Activated T-helper 17 cell treated with anti-CD3 and anti-CD28 coated beads, Interleukin-2, amount 50 U/mL, for 72 hours (primary cell): ENCODE results near the gene CDC20B. TPM values are rescaled to one million over a fixed set of nuclear protein-coding genes. Genes with fewer than 3 reads are reported as not detected.

Source experiments
- ATAC-seq: fragments of 150-1000 bp; cut with Tn5 transposase; replicated peaks from 2 replicates; pipeline ENCODE4 v1.10.0; 2021; ENCODE audit warnings: mild to moderate bottlenecking, moderate library complexity
- H3K27ac Mint-ChIP-seq: one replicate; pipeline ENCODE4 v1.8.0; 2022; ENCODE audit warnings: mixed read lengths
- H3K27me3 Mint-ChIP-seq: one replicate; pipeline ENCODE4 v1.8.0; 2022; ENCODE audit warnings: mixed read lengths
- H3K36me3 Mint-ChIP-seq: one replicate; pipeline ENCODE4 v1.8.0; 2022; ENCODE audit warnings: low read depth, mild to moderate bottlenecking, mixed read lengths
- H3K4me1 Mint-ChIP-seq: one replicate; pipeline ENCODE4 v1.8.0; 2022; ENCODE audit warnings: mixed read lengths
- H3K4me3 Mint-ChIP-seq: one replicate; pipeline ENCODE4 v1.8.0; 2022; ENCODE audit warnings: mild to moderate bottlenecking, mixed read lengths
- H3K9me3 Mint-ChIP-seq: one replicate; pipeline ENCODE4 v1.8.0; 2022; ENCODE audit warnings: mixed read lengths
- total RNA-seq, 2 donors: library from RNA; stranded (reverse); gene quantifications; one replicate each; pipeline ENCODE4 v1.2.3, GENCODE V29; 2022

CDC20B gene
- total RNA-seq, 2 donors from 2014 or later, result not detected

DNA sequence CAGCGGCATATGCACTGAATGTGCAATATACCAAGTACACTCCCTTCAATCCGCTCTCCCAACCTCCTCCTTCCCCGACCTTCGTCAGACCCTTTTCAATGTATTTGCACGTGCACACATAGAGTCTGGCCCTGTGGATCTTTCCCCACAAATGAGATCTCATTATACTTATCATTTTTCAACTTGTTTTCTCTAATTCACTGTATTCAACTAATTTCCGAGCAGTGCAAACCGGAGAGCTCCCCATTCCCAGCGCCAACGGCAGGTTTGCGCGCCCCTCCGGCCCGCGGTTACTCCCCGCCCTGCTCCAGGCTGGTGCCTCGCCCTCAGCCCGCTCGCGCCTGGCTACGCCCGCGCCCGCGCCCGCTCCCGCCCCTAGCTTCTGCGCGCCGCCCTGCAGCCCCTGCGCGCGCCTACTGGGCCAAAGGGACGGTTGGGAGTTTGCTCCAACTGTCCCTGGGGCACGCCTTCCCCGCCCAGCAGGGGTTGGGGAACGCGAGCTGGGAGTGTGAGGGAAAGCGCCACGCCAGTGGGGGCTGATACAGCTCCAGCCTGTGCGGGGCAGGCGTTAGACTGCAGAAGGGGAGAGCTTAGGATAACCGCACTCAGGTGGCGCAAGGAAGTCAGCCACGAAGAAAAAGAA lies 3.3 kb upstream of the CDC20B start:
- Mint-ChIP-seq H3K4me1 (peaks cover 20% of the 10 kb centered on the region), H3K27me3 (peaks cover 57% of the 10 kb centered on the region), H3K9me3 (no peaks in the 10 kb centered on the region), H3K27ac (no peak overlapping the region), H3K36me3 (no peaks in the 10 kb centered on the region), H3K4me3 (peak overlapping the region; percentile 38)
- no peak for ATAC-seq

GRCh38 chr5:55175781-55176175 lies 2.8 kb upstream of the CDC20B start:
- Mint-ChIP-seq H3K9me3 (no peaks in the 10 kb centered on the region), H3K27me3 (peaks cover 51% of the 10 kb centered on the region)
- no peak for ATAC-seq

DNA sequence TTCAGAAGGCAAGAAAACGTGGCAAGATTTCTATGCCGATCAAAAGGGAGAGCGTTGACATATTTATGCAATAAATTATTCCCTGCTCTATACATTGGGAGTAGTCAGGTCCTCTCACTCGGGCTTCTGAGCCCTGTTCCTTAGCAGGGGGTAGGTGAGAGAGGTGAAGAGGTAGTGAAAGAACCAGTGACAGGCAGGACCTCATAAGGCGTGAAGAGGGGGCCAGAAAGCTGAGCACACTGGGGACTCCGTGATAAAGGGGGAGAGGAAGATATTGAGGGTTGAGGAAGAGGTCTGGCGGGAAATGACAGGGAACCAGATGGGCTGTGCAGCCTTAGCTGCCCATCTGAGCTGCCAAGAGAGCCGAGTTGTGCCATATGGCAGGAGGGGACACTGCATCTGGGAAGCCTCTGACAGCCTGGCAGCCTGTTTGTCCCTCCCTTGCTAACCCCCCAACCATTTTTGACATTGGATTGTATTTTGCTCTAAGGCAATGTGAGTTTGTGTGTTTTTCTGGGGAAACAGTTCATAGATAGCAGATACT lies 782 bp upstream of the CDC20B start:
- H3K4me1 Mint-ChIP-seq, result peaks cover 20% of the 10 kb centered on the region
- ATAC-seq, result no peak
- H3K9me3 Mint-ChIP-seq, result no peaks in the 10 kb centered on the region
- no peak overlapping the region for H3K27ac Mint-ChIP-seq
- H3K36me3 Mint-ChIP-seq, result no peaks in the 10 kb centered on the region
- H3K4me3 Mint-ChIP-seq, result peak overlapping the region; percentile 78
- H3K27me3 Mint-ChIP-seq, result peaks cover 53% of the 10 kb centered on the region

More at GRCh38 chr5:55175781-55176175, 2.8 kb upstream of the CDC20B start:
- H3K27ac Mint-ChIP-seq, result no peak overlapping the region
- H3K4me3 Mint-ChIP-seq, result peak overlapping the region; percentile 38
- H3K4me1 Mint-ChIP-seq, result peaks cover 20% of the 10 kb centered on the region
- H3K36me3 Mint-ChIP-seq, result no peaks in the 10 kb centered on the region

DNA sequence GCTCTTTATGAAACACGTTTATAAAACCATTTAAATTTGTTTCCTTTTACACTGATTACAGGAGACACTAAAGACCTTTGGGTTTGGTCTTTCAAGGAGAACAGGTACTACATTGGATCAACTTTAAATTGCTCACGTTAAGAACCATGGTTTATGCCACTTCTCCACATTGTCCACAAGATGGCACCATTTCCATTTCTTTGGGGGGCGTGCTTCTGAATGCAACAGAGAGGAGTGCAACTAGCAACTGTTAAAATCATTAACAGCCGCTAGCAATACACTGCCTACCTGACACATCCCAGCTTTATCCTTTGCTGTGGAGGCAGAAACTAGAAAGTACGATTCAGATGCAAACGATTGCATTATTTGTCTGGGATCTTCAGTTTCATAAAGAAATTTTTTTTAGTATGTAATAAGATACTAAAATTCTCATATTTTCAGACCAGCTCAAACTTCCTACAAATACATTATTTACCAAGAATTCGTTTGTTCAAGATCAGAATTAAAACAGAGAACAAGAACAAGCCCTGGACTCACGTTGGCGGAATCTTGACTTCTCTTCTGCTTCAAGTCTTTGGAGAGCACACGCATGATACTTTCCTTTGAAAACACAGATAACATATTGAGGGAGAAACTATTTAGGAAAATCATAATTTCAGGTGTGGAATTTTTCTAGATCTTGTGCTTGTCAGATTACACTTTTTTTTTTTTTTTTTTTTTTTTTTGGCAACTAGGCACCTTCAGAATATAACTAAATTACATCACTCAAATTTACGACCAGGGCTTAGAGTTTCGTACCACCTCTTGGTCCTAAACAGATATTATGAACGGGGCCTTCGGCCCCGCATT lies 702 bp downstream of the CDC20B start:
- Mint-ChIP-seq H3K36me3 (no peaks in the 10 kb centered on the region), H3K4me3 (peak overlapping the region; percentile 78), H3K4me1 (peaks cover 20% of the 10 kb centered on the region), H3K9me3 (no peaks in the 10 kb centered on the region), H3K27me3 (peaks cover 52% of the 10 kb centered on the region), H3K27ac (no peak overlapping the region)
- ATAC-seq, result peak; percentile 60

DNA sequence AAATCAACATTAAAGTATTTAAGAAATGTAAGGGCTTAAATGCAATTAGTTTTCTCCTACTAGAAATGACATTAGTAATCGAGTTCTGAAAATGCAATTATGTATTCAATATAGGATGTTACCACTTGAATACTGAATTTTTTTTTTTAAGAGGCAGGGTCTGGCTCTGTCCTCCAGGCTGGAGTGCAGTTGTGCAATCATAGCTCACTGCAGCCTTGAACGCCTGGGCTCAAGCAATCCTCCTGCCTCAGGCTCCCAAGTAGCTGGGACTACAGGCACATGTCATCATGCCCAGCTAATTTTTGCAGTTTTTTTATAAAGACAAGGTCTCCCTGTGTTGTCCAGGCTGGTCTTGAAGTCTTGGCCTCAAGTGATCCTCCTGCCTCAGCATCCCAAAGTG lies 1.5 kb downstream of the CDC20B start:
- H3K36me3 Mint-ChIP-seq, result no peaks in the 10 kb centered on the region
- H3K27ac Mint-ChIP-seq, result no peak overlapping the region
- ATAC-seq, result no peak
- peaks cover 51% of the 10 kb centered on the region for H3K27me3 Mint-ChIP-seq
- H3K4me3 Mint-ChIP-seq, result no peak overlapping the region
- H3K4me1 Mint-ChIP-seq, result peaks cover 20% of the 10 kb centered on the region
- H3K9me3 Mint-ChIP-seq, result no peaks in the 10 kb centered on the region

- no peak overlapping the region for H3K27ac Mint-ChIP-seq
- H3K27me3 Mint-ChIP-seq, result peaks cover 50% of the 10 kb centered on the region
- no peaks in the 10 kb centered on the region for H3K4me1 Mint-ChIP-seq
- no peak overlapping the region for H3K4me3 Mint-ChIP-seq
- no peaks in the 10 kb centered on the region for H3K36me3 Mint-ChIP-seq
- no peaks in the 10 kb centered on the region for H3K9me3 Mint-ChIP-seq
- ATAC-seq, result no peak
Observed at GRCh38 chr5:55162666-55163065, 10.3 kb downstream of the CDC20B start.

- no peaks in the 10 kb centered on the region for H3K4me1 Mint-ChIP-seq
- ATAC-seq, result no peak
- H3K4me3 Mint-ChIP-seq, result no peak overlapping the region
- no peaks in the 10 kb centered on the region for H3K36me3 Mint-ChIP-seq
- H3K9me3 Mint-ChIP-seq, result no peaks in the 10 kb centered on the region
- H3K27ac Mint-ChIP-seq, result no peak overlapping the region
- peaks cover 44% of the 10 kb centered on the region for H3K27me3 Mint-ChIP-seq
Observed at GRCh38 chr5:55160493-55161209, 12.3 kb downstream of the CDC20B start.

DNA sequence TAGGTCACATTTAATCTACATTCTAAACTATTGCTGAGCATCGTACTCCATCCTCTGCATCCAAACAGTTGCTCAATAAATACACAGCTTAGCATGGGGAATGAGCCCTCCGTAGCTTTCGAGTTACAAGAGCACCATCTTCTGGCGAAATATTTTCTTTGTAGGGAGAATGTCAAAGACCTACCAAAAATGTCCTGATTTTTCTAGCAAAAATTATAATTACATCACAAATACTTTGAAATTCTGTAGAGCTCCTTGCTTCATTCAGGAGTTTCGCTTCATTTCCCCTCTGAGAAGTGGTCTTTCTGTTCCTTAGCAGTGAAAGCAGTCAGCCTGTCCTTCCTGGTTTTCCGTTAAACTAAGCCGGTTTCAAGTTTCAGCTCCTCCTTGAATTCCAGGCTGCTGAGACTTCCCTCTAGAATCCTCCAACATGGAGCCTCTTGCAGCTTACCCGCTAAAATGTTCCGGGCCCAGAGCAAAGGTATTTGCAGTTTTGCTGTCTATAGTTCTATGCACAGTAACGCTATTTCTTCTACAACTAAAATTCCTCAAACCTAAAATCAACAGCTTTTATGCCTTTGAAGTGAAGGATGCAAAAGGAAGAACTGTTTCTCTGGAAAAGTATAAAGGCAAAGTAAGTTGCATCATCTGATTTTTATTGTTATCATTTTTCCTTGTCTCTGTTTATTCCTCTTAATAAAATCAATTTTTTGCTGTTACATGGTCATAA lies 13.0 kb downstream of the CDC20B start, which contains the start of gene GPX8:
GPX8 (plus strand) TSS at position 409 of the 730 bp plus-strand sequence; CDS start at position 431, 22 bp downstream.
- no peaks in the 10 kb centered on the region for H3K4me1 Mint-ChIP-seq
- H3K36me3 Mint-ChIP-seq, result no peaks in the 10 kb centered on the region
- no peak for ATAC-seq
- H3K27me3 Mint-ChIP-seq, result peaks cover 45% of the 10 kb centered on the region
- no peak within 1 kb of the TSS for H3K4me3 Mint-ChIP-seq
- H3K9me3 Mint-ChIP-seq, result no peaks in the 10 kb centered on the region
- H3K27ac Mint-ChIP-seq, result no peak within 1 kb of the TSS

- Mint-ChIP-seq H3K4me1 (no peaks in the 10 kb centered on the region), H3K4me3 (no peak overlapping the region), H3K27me3 (peaks cover 41% of the 10 kb centered on the region), H3K36me3 (no peaks in the 10 kb centered on the region), H3K9me3 (no peaks in the 10 kb centered on the region), H3K27ac (no peak overlapping the region)
- ATAC-seq, result no peak
Observed at GRCh38 chr5:55154873-55155272, 18.1 kb downstream of the CDC20B start.

GRCh38 chr5:55151923-55152842 lies 20.8 kb downstream of the CDC20B start:
- no peaks in the 10 kb centered on the region for H3K4me1 Mint-ChIP-seq
- no peak for ATAC-seq
- H3K36me3 Mint-ChIP-seq, result no peaks in the 10 kb centered on the region

GRCh38 chr5:55149308-55149795 lies 23.6 kb downstream of the CDC20B start:
- no peak for ATAC-seq
- Mint-ChIP-seq H3K27ac (no peak overlapping the region), H3K4me3 (no peak overlapping the region), H3K36me3 (no peaks in the 10 kb centered on the region), H3K27me3 (peaks cover 19% of the 10 kb centered on the region), H3K4me1 (peaks cover 7% of the 10 kb centered on the region), H3K9me3 (no peaks in the 10 kb centered on the region)

More at GRCh38 chr5:55151923-55152842, 20.8 kb downstream of the CDC20B start:
- Mint-ChIP-seq H3K27me3 (peaks cover 34% of the 10 kb centered on the region), H3K27ac (no peak overlapping the region), H3K9me3 (no peaks in the 10 kb centered on the region), H3K4me3 (no peak overlapping the region)

GRCh38 chr5:55146543-55147151 lies 26.3 kb downstream of the CDC20B start:
- peak; percentile 94 for ATAC-seq
- Mint-ChIP-seq H3K27ac (no peak overlapping the region), H3K4me3 (peak overlapping the region; percentile 39), H3K4me1 (peaks cover 15% of the 10 kb centered on the region), H3K27me3 (peaks cover 4% of the 10 kb centered on the region), H3K9me3 (no peaks in the 10 kb centered on the region), H3K36me3 (no peaks in the 10 kb centered on the region)
